Neural progenitor cell (in vitro differentiated cells): ENCODE measurements around the gene KLHL26. TPM values are rescaled to one million over a fixed set of nuclear protein-coding genes. Genes with fewer than 3 reads are reported as not detected.

Experiments
- DNase-seq: peaks from one replicate; pipeline ENCODE4 v3.0.0-alpha.2; 2016; ENCODE audit warnings: low spot score
- H2AFZ ChIP-seq: fragments of 200-600 bp; sonication (generic); replicated peaks from 2 replicates; pipeline ENCODE4 v1.6.1; 2016; ENCODE audit warnings: antibody characterized with exemption
- H3F3A ChIP-seq: fragments of 200-600 bp; sonication (generic); 2 replicates; pipeline ENCODE4 v1.6.1; 2016; ENCODE audit warnings: antibody characterized with exemption, low read depth
- H3K27ac ChIP-seq: fragments of 200-600 bp; sonication (generic); 2 replicates; pipeline ENCODE4 v1.5.1; 2016; ENCODE audit warnings: mild to moderate bottlenecking
- H3K27me3 ChIP-seq: fragments of 200-600 bp; sonication (generic); 2 replicates; pipeline ENCODE4 v1.6.1; 2016; ENCODE audit warnings: mild to moderate bottlenecking, moderate library complexity
- H3K36me3 ChIP-seq: fragments of 200-600 bp; sonication (generic); 2 replicates; pipeline ENCODE4 v1.5.1; 2016
- H3K4me1 ChIP-seq: fragments of 200-600 bp; sonication (generic); 2 replicates; pipeline ENCODE4 v1.6.1; 2016; ENCODE audit warnings: mixed run types
- H3K4me2 ChIP-seq: fragments of 200-600 bp; sonication (generic); 2 replicates; pipeline ENCODE4 v1.6.1; 2016
- H3K4me3 ChIP-seq: fragments of 200-600 bp; sonication (generic); 2 replicates; pipeline ENCODE4 v1.5.1; 2016
- H3K79me2 ChIP-seq: fragments of 200-600 bp; sonication (generic); 2 replicates; pipeline ENCODE4 v1.6.1; 2016; ENCODE audit warnings: low read depth
- H3K9ac ChIP-seq: fragments of 200-600 bp; sonication (generic); 2 replicates; pipeline ENCODE4 v1.6.1; 2016
- H3K9me3 ChIP-seq: fragments of 200-600 bp; sonication (generic); 2 replicates; pipeline ENCODE4 v1.5.1; 2016; ENCODE audit warnings: low read depth
- H4K20me1 ChIP-seq: fragments of 200-600 bp; sonication (generic); 2 replicates; pipeline ENCODE4 v1.6.1; 2016; ENCODE audit warnings: low read depth
- H3K27ac Mint-ChIP-seq: 3 replicates; pipeline ENCODE4 v1.8.0; 2021; ENCODE audit warnings: mixed read lengths
- H3K27me3 Mint-ChIP-seq: 2 replicates; pipeline ENCODE4 v1.8.0; 2022; ENCODE audit warnings: low read depth, mild to moderate bottlenecking, inconsistent platforms, moderate library complexity, mixed read lengths; ENCODE audit not compliant: insufficient read depth
- H3K36me3 Mint-ChIP-seq: 3 replicates; pipeline ENCODE4 v1.8.0; 2021; ENCODE audit warnings: mixed read lengths
- H3K4me1 Mint-ChIP-seq: 3 replicates; pipeline ENCODE4 v1.8.0; 2021; ENCODE audit warnings: mixed read lengths
- H3K4me3 Mint-ChIP-seq: 3 replicates; pipeline ENCODE4 v1.8.0; 2021; ENCODE audit warnings: mild to moderate bottlenecking, moderate library complexity, mixed read lengths
- H3K9me3 Mint-ChIP-seq: 3 replicates; pipeline ENCODE4 v1.8.0; 2020; ENCODE audit warnings: mixed read lengths
- CTCF ChIP-seq: fragments of 200-600 bp; sonication (generic); IDR thresholded peaks from 2 replicates; pipeline ENCODE4 v1.5.1; 2017; ENCODE audit warnings: antibody characterized with exemption, mild to moderate bottlenecking
- EZH2 ChIP-seq: fragments of 200-600 bp; sonication (generic); IDR thresholded peaks from 2 replicates; pipeline ENCODE4 v1.6.1; 2017; ENCODE audit warnings: antibody characterized with exemption, mild to moderate bottlenecking, moderate library complexity
- EZH2phosphoT487 ChIP-seq: fragments of 200-600 bp; sonication (generic); IDR thresholded peaks from 2 replicates; pipeline ENCODE4 v1.6.1; 2017; ENCODE audit warnings: antibody characterized with exemption
- total RNA-seq: library from RNA; depleted of rRNA; stranded (reverse); fragments of >200 nt; gene quantifications from 2 replicates; pipeline ENCODE4 v1.2.3, GENCODE V29; 2015; ENCODE audit warnings: low replicate concordance

Gene KLHL26
- total RNA-seq, 1 donor from 2014 or later, result 5.8 TPM

- Histone ChIP-seq H3F3A (peaks cover 48% of the 10 kb centered on the region), H3K27ac (peak within 1 kb of the TSS; percentile 66), H3K36me3 (no peaks in the 10 kb centered on the region), H3K4me3 (peak within 1 kb of the TSS; percentile 87), H3K4me2 (peak within 1 kb of the TSS; percentile 87), H2AFZ (peak within 1 kb of the TSS; percentile 61), H3K79me2 (no peaks in the 10 kb centered on the region), H3K27me3 (peaks cover 6% of the 10 kb centered on the region), H3K4me1 (peaks cover 6% of the 10 kb centered on the region), H3K9me3 (no peaks in the 10 kb centered on the region), H4K20me1 (peaks cover 7% of the 10 kb centered on the region), H3K9ac (peak within 1 kb of the TSS; percentile 51)
- peak within 1 kb of the TSS; percentile 70 for H3K27ac Mint-ChIP-seq
- H3K27me3 Mint-ChIP-seq, result peaks cover 23% of the 10 kb centered on the region
- H3K9me3 Mint-ChIP-seq, result peaks cover 3% of the 10 kb centered on the region
- TF ChIP-seq EZH2phosphoT487, result no peak
- TF ChIP-seq CTCF, result peak; percentile 94
- peaks cover 2% of the 10 kb centered on the region for H3K36me3 Mint-ChIP-seq
- DNase-seq, result peak; percentile 92
- peak within 1 kb of the TSS; percentile 88 for H3K4me3 Mint-ChIP-seq
- peaks cover 23% of the 10 kb centered on the region for H3K4me1 Mint-ChIP-seq
Observed at GRCh38 chr19:18588611-18589379, 48.0 kb upstream of the KLHL26 start, which contains the start of gene REX1BD. Gene REX1BD (plus strand): TSS chr19:18588798. CDS start chr19:18588802, 4 bp downstream.

DNA sequence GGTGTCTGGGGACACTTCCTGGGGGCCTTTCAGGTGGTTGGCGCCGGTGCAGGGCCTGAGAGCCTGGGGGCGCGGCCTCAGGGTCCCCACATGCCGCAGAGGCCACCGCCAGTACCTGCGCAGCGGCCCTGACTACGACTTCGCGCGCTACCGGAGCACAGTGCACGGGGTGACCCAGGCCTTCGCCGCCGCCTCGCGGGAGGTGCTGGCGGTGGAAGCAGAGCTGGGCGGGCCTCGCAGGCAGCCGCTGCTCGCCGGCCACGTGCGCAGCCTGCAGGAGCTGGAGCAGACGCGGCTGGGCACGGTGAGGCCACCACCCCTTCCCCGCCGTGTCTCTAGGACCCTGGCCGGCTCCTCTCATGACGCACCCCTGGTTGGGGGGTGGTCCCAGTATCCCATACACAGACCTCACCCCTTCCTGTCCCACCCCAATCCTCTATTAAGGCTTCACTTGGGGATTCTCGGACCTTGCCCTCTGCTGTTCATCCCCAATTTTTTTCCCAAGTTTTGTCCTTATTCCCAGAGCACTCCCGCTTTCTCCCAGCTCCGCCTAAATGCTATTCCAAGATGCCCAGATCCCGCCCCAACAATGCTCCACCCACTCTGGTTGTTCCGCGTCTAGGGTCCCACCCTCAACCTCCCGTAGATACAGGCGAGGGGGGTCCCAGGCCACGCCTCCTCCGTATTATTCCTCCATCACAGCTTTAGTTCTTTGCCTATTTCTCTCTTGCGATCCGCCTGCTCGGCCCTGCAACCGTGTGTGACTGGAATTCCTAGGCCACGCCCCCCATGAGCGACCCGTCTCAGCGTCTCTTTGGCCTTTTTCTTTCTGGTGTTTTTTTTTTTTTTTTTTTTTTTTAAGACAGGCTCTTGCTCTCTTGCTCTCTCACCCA, 47.2 kb upstream of the KLHL26 start:
- Histone ChIP-seq H3K27me3 (peaks cover 10% of the 10 kb centered on the region), H3K79me2 (no peaks in the 10 kb centered on the region), H2AFZ (no peak overlapping the region), H3K9me3 (no peaks in the 10 kb centered on the region), H3K36me3 (no peaks in the 10 kb centered on the region), H3K4me1 (peaks cover 10% of the 10 kb centered on the region), H3K9ac (peak overlapping the region; percentile 51), H3F3A (peaks cover 51% of the 10 kb centered on the region), H3K4me3 (peak overlapping the region; percentile 87), H4K20me1 (peaks cover 7% of the 10 kb centered on the region), H3K4me2 (peak overlapping the region; percentile 87), H3K27ac (peak overlapping the region; percentile 66)
- DNase-seq, result peak; percentile 90
- Mint-ChIP-seq H3K27ac (peak overlapping the region; percentile 46), H3K27me3 (peaks cover 21% of the 10 kb centered on the region), H3K36me3 (peaks cover 2% of the 10 kb centered on the region), H3K9me3 (peaks cover 3% of the 10 kb centered on the region), H3K4me1 (peaks cover 25% of the 10 kb centered on the region), H3K4me3 (peak overlapping the region; percentile 88)
- peak; percentile 21 for TF ChIP-seq CTCF
- TF ChIP-seq EZH2, result no peak

GRCh38 chr19:18590273-18591272, 46.3 kb upstream of the KLHL26 start:
- peak; percentile 70 for TF ChIP-seq CTCF
- TF ChIP-seq EZH2, result peak; percentile 21
- no peak for TF ChIP-seq EZH2phosphoT487
- Histone ChIP-seq H3K36me3 (no peaks in the 10 kb centered on the region), H3K9me3 (no peaks in the 10 kb centered on the region), H3K4me2 (peak overlapping the region; percentile 87), H3K27ac (peak overlapping the region; percentile 66), H3K4me3 (peak overlapping the region; percentile 87), H4K20me1 (peaks cover 7% of the 10 kb centered on the region), H3K9ac (no peak overlapping the region), H3K79me2 (no peaks in the 10 kb centered on the region), H3K4me1 (peaks cover 18% of the 10 kb centered on the region), H2AFZ (peak overlapping the region; percentile 3), H3K27me3 (peaks cover 19% of the 10 kb centered on the region), H3F3A (peaks cover 55% of the 10 kb centered on the region)
- peak overlapping the region; percentile 71 for H3K27ac Mint-ChIP-seq
- peaks cover 30% of the 10 kb centered on the region for H3K4me1 Mint-ChIP-seq
- DNase-seq, result peak; percentile 98
- peak overlapping the region; percentile 88 for H3K4me3 Mint-ChIP-seq
- peaks cover 2% of the 10 kb centered on the region for H3K36me3 Mint-ChIP-seq
- peaks cover 20% of the 10 kb centered on the region for H3K27me3 Mint-ChIP-seq
- peaks cover 3% of the 10 kb centered on the region for H3K9me3 Mint-ChIP-seq
